ENCODE data around the gene COL5A3.
"Not testable (repeated sequence)": the region's sequence is repeated elsewhere in the genome, so short reads cannot be mapped to it uniquely, and the experiment has no call there.

The COL5A3 gene

GRCh38 chr19:9935506-9936325, 74.6 kb downstream of the COL5A3 start:
- DNase-seq: no peak

GRCh38 chr19:9934132-9934950, 76.0 kb downstream of the COL5A3 start:
- peak; percentile 88 for DNase-seq

DNA sequence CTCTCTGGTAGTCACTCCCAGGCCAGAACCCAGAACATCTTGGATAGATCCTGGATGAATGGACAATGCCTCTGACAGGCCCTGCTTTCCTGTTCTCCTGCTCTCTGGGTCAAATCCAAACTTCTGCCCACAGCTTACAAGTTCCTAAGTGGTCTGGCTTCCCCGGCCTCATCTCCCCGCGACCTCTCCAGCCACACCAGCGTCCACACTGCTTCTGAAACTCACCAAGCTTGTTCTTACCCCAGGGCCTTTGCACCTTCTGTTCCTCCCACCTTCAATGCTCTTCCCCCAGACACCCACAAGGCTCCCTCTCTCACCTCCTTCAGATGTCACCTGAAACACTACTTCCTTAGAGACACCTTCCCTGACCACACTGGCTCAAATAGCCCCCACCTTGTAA, 77.5 kb downstream of the COL5A3 start:
- DNase-seq: no peak

DNA sequence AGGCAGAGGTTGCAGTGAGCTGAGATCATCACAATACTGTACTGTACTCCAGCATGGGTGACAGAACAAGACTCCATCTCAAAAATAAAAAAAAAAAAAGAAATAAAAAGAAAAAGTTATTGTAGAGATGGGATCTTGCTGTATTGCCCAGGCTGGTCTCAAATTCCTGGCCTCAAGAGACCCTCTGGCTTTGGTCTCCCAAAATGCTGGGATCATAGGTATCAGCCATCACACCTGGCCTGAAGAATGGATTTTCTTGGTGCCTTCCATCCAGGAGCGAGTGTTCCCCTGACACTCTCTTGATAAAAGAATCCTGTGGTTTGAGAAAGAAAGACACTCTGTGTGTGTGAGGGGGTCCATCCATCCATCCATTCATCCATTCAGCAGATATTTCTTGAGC, 78.7 kb downstream of the COL5A3 start:
- no peak for DNase-seq

GRCh38 chr19:9923440-9923839, 86.9 kb downstream of the COL5A3 start:
- no peak for DNase-seq

DNA sequence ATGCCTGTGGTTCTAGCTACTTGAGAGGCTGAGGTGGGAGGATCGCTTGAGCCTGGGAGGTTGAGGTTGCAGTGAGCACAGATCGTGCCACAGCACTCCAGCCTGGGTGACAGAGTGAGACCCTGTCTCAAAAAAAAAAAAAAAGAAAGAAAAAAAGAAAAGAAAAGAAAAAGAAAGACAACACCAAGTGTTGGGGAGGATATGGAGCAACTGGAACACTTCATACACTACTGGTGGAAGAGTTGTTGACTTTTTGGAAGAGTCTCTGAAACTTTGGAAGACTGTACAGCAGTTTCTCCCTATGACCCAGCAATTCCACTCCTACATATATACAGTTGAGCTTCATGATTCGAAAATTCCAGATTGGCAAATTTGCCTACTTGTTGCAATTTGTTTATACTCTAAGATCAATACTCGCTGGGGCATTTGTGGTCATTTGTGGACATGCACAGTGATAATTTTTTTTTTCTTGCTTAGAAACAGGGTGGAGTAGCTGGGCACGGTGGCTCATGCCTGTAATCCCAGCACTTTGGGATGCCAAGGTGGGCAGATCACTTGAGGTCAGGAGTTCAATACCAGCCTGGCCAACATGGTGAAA, 87.4 kb downstream of the COL5A3 start:
- not testable (repeated sequence) for DNase-seq

DNA sequence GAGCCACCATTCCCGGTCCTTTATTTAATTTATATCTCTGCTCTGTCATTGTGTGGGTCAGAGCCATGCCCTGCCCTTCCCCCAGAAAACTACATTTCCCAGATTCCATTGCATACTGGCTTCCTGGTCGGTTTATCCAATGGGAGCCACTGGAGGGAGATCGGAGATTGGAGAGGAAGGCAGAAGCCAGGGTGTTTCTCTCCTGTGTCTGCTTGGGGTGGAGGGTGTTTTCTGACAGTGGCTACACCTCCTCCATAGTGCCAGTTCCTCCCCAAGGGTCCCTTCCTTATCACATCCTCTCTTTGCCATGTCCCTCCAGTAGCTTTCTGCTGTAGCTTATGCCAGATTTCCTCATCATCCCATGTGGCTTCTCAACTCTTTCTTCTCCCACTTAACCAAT, 93.0 kb downstream of the COL5A3 start:
- peak; percentile 80 for DNase-seq

GRCh38 chr19:9916719-9917118, 93.6 kb downstream of the COL5A3 start:
- DNase-seq: no peak

GRCh38 chr19:9914315-9915207, 95.7 kb downstream of the COL5A3 start:
- DNase-seq: peak; percentile 93

- no peak for DNase-seq
Measured at GRCh38 chr19:9914001-9914314, 96.3 kb downstream of the COL5A3 start.

DNA sequence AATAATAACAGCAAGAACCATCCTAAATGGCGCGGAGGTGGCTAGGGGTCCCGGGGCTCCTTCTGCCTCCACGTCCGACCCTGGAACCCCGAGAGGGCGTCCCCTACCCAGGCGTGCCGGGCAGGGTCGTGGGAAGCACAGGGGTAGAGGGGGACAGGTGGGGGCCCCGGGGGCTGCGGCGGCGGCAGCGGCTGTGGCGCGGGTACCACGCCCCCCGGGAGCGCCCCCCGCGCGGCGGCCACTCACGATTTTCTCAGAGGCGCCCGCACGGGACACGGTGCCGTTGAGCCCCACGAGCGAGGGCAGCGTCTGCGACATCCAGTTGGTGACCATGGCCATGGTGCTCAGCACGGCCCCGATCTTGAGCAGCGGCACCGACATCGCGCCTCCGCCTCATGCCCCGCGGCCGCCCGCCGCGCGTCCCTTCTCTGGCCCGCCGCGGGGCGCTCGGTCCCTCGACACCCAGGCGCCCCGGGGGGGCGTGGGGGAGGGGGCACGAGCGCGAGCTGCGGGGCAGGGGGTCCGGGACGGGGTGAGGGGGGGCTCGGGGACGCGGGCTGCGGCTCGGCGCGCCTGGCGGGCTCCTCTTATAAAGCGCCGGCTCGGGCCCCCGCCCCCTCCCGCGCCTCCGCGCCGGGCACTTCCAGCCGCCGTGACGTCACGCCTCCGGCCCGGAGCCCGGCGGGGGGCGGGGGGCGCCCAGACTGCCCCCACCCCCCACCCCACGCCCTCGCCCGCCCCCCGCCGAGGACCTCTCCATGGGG, 96.9 kb downstream of the COL5A3 start:
- DNase-seq: no peak

GRCh38 chr19:9912551-9913236, 97.6 kb downstream of the COL5A3 start:
- DNase-seq: no peak

DNA sequence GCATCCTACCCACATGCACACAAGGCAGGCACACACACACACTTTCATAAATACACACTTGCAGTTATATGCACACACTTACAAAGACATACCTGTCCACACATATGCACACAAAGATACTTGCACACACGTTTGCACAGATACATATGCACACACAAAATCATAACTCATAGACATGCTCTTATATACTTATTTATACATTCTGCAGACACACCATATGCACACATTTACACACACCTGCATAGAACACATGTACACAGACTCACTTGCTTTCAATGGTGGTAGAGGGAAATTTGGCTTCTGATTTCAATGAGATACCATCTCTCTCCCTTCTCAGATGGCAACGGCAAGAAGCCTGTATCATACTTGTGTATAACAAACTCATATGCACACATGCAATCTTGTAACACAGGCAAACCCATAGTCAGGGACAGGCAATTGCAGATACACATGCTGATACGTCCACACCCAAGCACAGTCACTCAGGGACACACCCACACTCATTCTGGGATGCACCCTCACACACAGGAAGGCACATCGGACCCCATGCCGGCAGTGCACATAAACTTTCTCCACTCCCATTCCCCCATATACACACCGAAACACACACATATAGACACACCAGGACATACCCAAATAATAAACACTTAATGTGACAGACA, 98.6 kb downstream of the COL5A3 start:
- no peak for DNase-seq

- DNase-seq: no peak
Measured at GRCh38 chr19:9910625-9911024, 99.7 kb downstream of the COL5A3 start.

Data from hematopoietic multipotent progenitor cell treated with erythropoietin and hydrocortisone succinate and interleukin-3 and kit ligand, for 6 days (in vitro differentiated cells).